GM21447 (cell line): ENCODE measurements around the gene GRIP1.

Experiments
- ATAC-seq: cut with Tn5 transposase; IDR thresholded peaks from one replicate; pipeline ENCODE4 v1.9.1; 2021; ENCODE audit not compliant: unreplicated experiment

The GRIP1 gene

GRCh38 chr12:66482351-66483203 is 196.3 kb downstream of the GRIP1 start:
- no peak for ATAC-seq

- no peak for ATAC-seq
Measured at GRCh38 chr12:66467932-66468331, 210.9 kb downstream of the GRIP1 start.

GRCh38 chr12:66461331-66461730 is 217.5 kb downstream of the GRIP1 start:
- ATAC-seq = no peak

- ATAC-seq = no peak
Measured at GRCh38 chr12:66459944-66460482, 218.9 kb downstream of the GRIP1 start.

GRCh38 chr12:66456612-66457011 is 222.3 kb downstream of the GRIP1 start:
- no peak for ATAC-seq

- ATAC-seq = peak; percentile 91
Measured at GRCh38 chr12:66453844-66454243, 225.0 kb downstream of the GRIP1 start.

- ATAC-seq = no peak
Measured at GRCh38 chr12:66453120-66453519, 225.8 kb downstream of the GRIP1 start.

GRCh38 chr12:66449531-66449930 is 229.3 kb downstream of the GRIP1 start:
- no peak for ATAC-seq

- no peak for ATAC-seq
Measured at GRCh38 chr12:66447643-66448042, 231.2 kb downstream of the GRIP1 start.

GRCh38 chr12:66446276-66446675 is 232.6 kb downstream of the GRIP1 start:
- no peak for ATAC-seq

- no peak for ATAC-seq
Measured at GRCh38 chr12:66441905-66442559, 236.8 kb downstream of the GRIP1 start.

GRCh38 chr12:66438601-66439000 is 240.3 kb downstream of the GRIP1 start:
- ATAC-seq = no peak

- no peak for ATAC-seq
Measured at GRCh38 chr12:66430106-66430505, 248.8 kb downstream of the GRIP1 start.

- no peak for ATAC-seq
Measured at GRCh38 chr12:66428870-66429269, 250.0 kb downstream of the GRIP1 start.

GRCh38 chr12:66428261-66428660 is 250.6 kb downstream of the GRIP1 start:
- ATAC-seq = no peak

GRCh38 chr12:66426696-66427095 is 252.2 kb downstream of the GRIP1 start:
- ATAC-seq = no peak

GRCh38 chr12:66423266-66423665 is 255.6 kb downstream of the GRIP1 start:
- ATAC-seq = no peak

- ATAC-seq = no peak
Measured at GRCh38 chr12:66418908-66419307, 260.0 kb downstream of the GRIP1 start.

GRCh38 chr12:66417217-66417616 is 261.7 kb downstream of the GRIP1 start:
- ATAC-seq = no peak

- ATAC-seq = no peak
Measured at GRCh38 chr12:66409195-66409871, 269.5 kb downstream of the GRIP1 start.

GRCh38 chr12:66405395-66405794 is 273.5 kb downstream of the GRIP1 start:
- ATAC-seq = no peak

- peak; percentile 69 for ATAC-seq
Measured at GRCh38 chr12:66403746-66404145, 275.1 kb downstream of the GRIP1 start.
